ENCODE data around the gene ETNK2. TPM values are rescaled to one million over a fixed set of nuclear protein-coding genes. Genes with fewer than 3 reads are reported as not detected.

Gene ETNK2
- total RNA-seq, 8 experiments from 2014 or later: 5.0 to 43.5 (median 29.9) TPM

DNA sequence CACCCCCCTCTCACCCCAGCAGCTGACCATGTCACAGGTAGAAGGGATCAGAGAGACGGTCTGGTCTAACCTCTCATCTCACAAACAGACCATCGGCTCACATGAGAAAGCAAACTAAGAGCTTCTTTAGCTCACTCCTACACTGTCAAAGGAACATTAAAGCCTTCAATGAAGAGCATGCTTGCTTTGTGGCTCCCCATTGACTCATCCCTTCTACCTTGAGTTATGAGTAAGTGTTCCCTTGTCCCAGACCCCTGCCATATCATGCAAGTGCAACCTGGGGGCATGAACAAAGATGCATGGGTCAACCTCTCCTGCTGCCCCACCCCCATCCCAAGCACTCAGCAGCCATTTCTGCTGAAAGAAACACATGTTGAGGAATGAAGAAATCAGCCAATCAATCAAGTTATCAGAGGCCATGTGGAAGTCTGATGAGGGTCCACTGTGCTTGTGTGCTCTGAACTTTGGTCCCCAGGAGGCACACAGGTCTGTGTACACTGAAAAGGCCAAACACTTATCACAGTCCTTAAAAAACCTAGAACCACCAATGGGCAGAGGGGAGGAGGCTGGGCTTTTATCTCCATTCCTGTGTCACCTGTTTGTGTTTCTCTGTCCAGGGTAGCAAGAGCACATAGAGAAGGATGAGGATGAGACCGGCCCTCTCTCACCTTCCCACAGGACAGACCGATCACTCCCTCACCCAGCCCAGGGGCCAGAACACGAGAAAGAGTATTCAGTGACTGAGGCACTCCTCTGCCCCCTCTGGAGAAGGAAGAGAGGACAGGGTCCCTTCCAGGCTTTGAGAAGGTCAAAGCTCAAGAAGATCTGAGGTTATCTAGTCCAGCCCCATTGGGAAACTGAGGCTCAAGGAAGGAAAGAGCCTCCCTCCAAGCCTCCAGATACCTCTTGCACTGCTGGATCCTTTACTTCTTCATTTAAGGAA is 9.5 kb downstream of the ETNK2 start:
- peaks cover 0 to under 1% of the 10 kb centered on the region in 2 donors for H3K4me1 ChIP-seq (replicated peaks in 1 of 2)
- in situ Hi-C loops (cut with MboI; ENCODE audit: low pct_unique_long_range_greater_than_20kb in 2 of 9, low sequenced_read_pairs in 9 of 9, unreplicated experiment in 9 of 9): loop anchor here in 1 of 9 experiments (25.0 kb wide), 1 partner anchor 655 kb away; the partner anchor contains the start of genes OPTC and PRELP
- WGBS, 10 experiments: 78 to 100% (median 87%) methylated on average over 1 to 4 of the region's 5 CpGs; no CpG with 5 or more reads in 3 of the 10 experiments
- peak in 1 of 8 experiments; percentile 27 for ATAC-seq (replicated peaks in 6 of 8)
- no peak overlapping the region for H3K4me3 ChIP-seq
- no peak overlapping the region for H3K27ac ChIP-seq

DNA sequence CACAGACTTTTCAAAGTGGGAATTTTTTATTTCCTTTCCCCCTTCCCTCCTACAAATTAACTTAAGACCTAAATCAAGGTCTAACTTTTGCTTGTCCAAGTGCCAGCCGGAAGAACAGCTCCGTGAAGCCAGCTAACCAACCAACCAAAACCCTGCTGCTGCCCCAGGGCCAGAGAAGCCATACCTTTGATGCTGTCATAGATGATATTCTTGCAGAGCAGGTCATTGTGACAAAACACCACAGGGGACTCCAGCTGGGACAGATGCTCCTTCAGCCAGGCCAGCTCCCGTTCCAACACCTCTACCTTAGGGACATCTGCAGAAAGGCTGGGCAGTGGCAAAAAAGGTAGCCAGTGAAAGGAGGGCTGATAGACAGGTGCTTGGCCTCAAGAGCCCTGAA is 10.7 kb downstream of the ETNK2 start:
- H3K4me1 ChIP-seq (replicated peaks in 1 of 2): no peaks in the 10 kb centered on the region
- ATAC-seq (replicated peaks in 6 of 8): no peak
- WGBS, 10 experiments: 60 to 100% (median 87%) methylated on average over 1 to 3 of the region's 3 CpGs; no CpG with 5 or more reads in 2 of the 10 experiments
- in situ Hi-C loops (cut with MboI; ENCODE audit: low pct_unique_long_range_greater_than_20kb in 2 of 9, low sequenced_read_pairs in 9 of 9, unreplicated experiment in 9 of 9): loop anchor here in 1 of 9 experiments (25.0 kb wide), 1 partner anchor 654 kb away; the partner anchor contains the start of genes OPTC and PRELP
- no peak overlapping the region for H3K27ac ChIP-seq
- H3K4me3 ChIP-seq: no peak overlapping the region

DNA sequence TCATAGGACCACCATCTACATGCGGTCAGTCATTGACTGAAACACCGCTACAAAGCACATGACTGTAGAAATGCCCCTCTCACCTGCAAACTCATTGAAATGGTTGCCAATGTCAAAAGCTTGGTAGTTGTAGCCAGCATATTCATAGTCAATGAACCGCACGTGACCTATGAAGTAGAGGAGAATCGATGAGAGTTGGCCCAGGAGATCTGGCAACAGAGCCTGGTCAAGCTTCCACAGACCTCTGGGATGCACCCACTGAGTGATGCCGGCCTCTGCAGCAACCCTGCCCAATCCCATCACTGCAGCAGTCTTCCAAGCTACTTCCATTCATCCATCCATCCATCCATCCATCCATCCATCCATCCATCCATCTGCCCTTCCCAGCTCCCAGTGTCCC is 11.9 kb downstream of the ETNK2 start:
- Histone ChIP-seq H3K4me1 (replicated peaks in 1 of 2) (no peaks in the 10 kb centered on the region), H3K27ac (no peak overlapping the region), H3K4me3 (no peak overlapping the region)
- in situ Hi-C loops (cut with MboI; ENCODE audit: low pct_unique_long_range_greater_than_20kb in 2 of 9, low sequenced_read_pairs in 9 of 9, unreplicated experiment in 9 of 9): loop anchor here in 1 of 9 experiments (10.0 to 25.0 kb wide), 2 partner anchors 275 to 653 kb away; partner anchors contain the start of genes OPTC, PRELP and SNRPE
- 91 to 100% (median 100%) methylated on average over 1 to 6 of the region's 6 CpGs; no CpG with 5 or more reads in 1 of the 10 experiments for WGBS, 10 experiments
- ATAC-seq (replicated peaks in 6 of 8): no peak

DNA sequence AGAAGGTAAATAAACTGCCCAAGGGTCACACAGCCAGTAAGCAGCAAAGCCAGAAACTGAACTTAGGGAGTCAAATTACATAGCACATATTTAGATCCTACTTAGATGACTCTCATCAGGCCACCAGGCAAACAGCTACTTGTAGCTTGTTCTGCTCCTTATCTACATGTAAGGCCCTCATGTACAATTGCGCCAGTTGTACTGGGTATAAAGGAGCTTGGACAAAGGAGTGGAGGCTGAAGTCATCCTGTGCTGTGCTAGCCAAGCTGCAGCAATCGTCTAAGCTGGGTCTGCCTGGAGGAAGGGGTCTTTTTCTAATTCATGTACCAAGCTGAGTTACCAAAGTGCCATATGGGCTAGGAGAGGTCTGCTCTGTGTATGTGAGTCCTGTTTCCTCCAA is 12.8 kb downstream of the ETNK2 start:
- Histone ChIP-seq H3K4me1 (replicated peaks in 1 of 2) (no peaks in the 10 kb centered on the region), H3K4me3 (no peak overlapping the region), H3K27ac (no peak overlapping the region)
- no peak for ATAC-seq (replicated peaks in 6 of 8)
- in situ Hi-C loops (cut with MboI; ENCODE audit: low pct_unique_long_range_greater_than_20kb in 2 of 9, low sequenced_read_pairs in 9 of 9, unreplicated experiment in 9 of 9): loop anchor here in 1 of 9 experiments (10.0 to 25.0 kb wide), 2 partner anchors 274 to 652 kb away; partner anchors contain the start of genes OPTC, PRELP and SNRPE
- 70 to 100% (median 80%) methylated on average over 1 to 2 of the region's 2 CpGs; no CpG with 5 or more reads in 3 of the 10 experiments for WGBS, 10 experiments

DNA sequence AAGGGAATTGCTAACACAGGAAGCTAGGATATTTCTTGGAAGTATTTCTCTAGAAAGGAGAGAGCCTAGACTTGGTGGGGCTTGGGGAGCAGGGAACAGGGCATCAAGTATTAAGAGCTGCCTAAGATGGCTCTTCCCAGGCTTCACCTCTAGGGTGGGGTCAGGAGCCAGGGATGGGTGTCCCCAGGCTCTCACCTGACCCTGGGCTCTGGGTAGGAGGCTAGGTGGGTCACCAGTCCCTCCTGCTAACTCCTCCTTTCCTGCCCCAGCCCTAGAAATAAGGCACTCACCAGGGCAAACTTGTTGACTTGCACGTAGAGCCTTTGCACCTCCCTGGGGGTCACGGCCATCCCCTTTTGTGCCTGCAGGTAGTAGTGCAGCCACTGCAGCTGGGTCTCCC is 15.0 kb downstream of the ETNK2 start:
- H3K4me1 ChIP-seq (replicated peaks in 1 of 2): peaks cover 0 to under 1% of the 10 kb centered on the region in 2 donors
- no peak for ATAC-seq (replicated peaks in 6 of 8)
- in situ Hi-C loops (cut with MboI; ENCODE audit: low pct_unique_long_range_greater_than_20kb in 2 of 9, low sequenced_read_pairs in 9 of 9, unreplicated experiment in 9 of 9): loop anchor here in 1 of 9 experiments (10.0 to 25.0 kb wide), 2 partner anchors 272 to 650 kb away; partner anchors contain the start of genes OPTC, PRELP and SNRPE
- no peak overlapping the region for H3K27ac ChIP-seq
- WGBS, 10 experiments: 60 to 80% (median 65%) methylated on average over 1 to 2 of the region's 2 CpGs; no CpG with 5 or more reads in 7 of the 10 experiments
- no peak overlapping the region for H3K4me3 ChIP-seq

DNA sequence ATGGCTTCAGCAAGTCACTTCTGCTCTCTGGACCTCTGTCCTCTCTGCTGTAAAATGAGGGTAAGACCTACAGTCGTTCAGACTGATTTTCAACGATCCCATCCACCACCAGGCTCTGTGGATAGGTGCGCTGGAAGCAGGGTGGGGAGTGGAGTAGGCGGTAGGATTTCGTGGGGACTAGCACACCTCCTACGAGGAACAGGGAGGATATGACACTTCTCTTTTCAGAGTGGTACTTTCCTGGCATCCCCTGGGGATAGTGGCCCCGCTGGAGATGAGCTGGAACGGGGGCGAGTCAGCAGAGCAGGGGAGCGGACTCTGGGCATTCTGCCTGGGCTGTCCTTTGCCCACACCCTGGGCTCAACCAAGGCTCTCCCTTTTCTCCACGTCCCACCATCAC is 17.7 kb downstream of the ETNK2 start:
- Histone ChIP-seq H3K4me3 (no peak overlapping the region), H3K4me1 (replicated peaks in 1 of 2) (peaks cover 24 to 25% of the 10 kb centered on the region in 2 donors), H3K27ac (no peak overlapping the region)
- ATAC-seq (replicated peaks in 6 of 8): no peak
- in situ Hi-C loops (cut with MboI; ENCODE audit: low pct_unique_long_range_greater_than_20kb in 2 of 9, low sequenced_read_pairs in 9 of 9, unreplicated experiment in 9 of 9): loop anchor here in 2 of 9 experiments (5.0 to 25.0 kb wide), 3 partner anchors 262 to 647 kb away; partner anchors contain the start of genes OPTC (in 1 of the 2), PRELP (in 1 of the 2) and SNRPE (in 1 of the 2)
- 40 to 100% (median 96%) methylated on average over 1 to 9 of the region's 11 CpGs; no CpG with 5 or more reads in 2 of the 10 experiments for WGBS, 10 experiments

DNA sequence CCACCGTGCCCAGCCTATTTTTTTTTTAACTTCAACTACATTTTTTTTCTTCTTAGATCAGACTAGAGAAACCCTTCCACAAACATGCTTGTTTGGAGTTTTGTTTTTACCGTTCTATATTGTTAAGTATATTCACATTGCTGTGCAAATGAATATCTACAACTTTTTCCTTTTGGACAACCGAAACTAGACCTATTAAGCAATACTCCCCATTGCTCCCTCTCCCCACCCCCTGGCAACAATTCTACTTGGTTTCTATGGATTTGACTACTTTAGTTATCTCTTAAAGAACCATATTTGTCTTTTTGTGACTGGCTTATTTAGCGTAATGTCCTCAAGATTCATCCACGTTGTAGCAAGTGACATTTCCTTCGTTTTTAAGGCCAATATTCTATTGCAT is 19.1 kb downstream of the ETNK2 start:
- no peak for ATAC-seq (replicated peaks in 6 of 8)
- in situ Hi-C loops (cut with MboI; ENCODE audit: low pct_unique_long_range_greater_than_20kb in 2 of 9, low sequenced_read_pairs in 9 of 9, unreplicated experiment in 9 of 9): loop anchor here in 2 of 9 experiments (5.0 to 25.0 kb wide), 3 partner anchors 260 to 645 kb away; partner anchors contain the start of genes OPTC (in 1 of the 2), PRELP (in 1 of the 2) and SNRPE (in 1 of the 2)
- H3K4me1 ChIP-seq (replicated peaks in 1 of 2): peaks cover 31 to 34% of the 10 kb centered on the region in 2 donors

DNA sequence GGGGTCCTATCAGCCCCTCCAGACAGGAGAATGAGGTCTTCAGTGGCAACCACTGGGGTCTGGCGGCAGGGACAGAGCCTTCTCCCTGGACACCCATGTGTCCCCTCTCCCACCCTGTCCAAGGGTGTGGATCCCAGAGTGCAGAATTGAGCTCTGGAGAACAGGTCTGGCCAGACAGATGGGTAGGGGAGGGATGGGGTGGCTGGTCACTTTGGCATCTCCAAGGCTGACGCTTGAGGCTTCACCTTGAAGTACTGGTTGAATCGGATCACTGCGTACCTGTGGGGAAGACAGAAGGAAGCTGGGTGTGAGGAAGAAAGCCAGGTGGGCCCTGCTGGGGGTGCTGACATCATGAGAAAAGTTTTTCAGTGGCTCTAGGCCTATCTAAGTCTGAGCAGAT is 19.9 kb downstream of the ETNK2 start:
- Histone ChIP-seq H3K27ac (no peak overlapping the region), H3K4me3 (no peak overlapping the region), H3K4me1 (replicated peaks in 1 of 2) (peaks cover 38 to 41% of the 10 kb centered on the region in 2 donors)
- in situ Hi-C loops (cut with MboI; ENCODE audit: low pct_unique_long_range_greater_than_20kb in 2 of 9, low sequenced_read_pairs in 9 of 9, unreplicated experiment in 9 of 9): loop anchor here in 2 of 9 experiments (5.0 to 25.0 kb wide), 3 partner anchors 260 to 645 kb away; partner anchors contain the start of genes OPTC (in 1 of the 2), PRELP (in 1 of the 2) and SNRPE (in 1 of the 2)
- no peak for ATAC-seq (replicated peaks in 6 of 8)
- WGBS, 10 experiments: 80 to 100% (median 95%) methylated on average over 1 to 4 of the region's 4 CpGs; no CpG with 5 or more reads in 3 of the 10 experiments

More for the DNA sequence above, 19.1 kb downstream of the ETNK2 start:
- no peak overlapping the region for H3K4me3 ChIP-seq
- no peak overlapping the region for H3K27ac ChIP-seq
- whole genome bisulfite sequencing, 10 experiments: 76 to 100% (median 90%) methylated on average over 1 to 6 of the region's 6 CpGs

DNA sequence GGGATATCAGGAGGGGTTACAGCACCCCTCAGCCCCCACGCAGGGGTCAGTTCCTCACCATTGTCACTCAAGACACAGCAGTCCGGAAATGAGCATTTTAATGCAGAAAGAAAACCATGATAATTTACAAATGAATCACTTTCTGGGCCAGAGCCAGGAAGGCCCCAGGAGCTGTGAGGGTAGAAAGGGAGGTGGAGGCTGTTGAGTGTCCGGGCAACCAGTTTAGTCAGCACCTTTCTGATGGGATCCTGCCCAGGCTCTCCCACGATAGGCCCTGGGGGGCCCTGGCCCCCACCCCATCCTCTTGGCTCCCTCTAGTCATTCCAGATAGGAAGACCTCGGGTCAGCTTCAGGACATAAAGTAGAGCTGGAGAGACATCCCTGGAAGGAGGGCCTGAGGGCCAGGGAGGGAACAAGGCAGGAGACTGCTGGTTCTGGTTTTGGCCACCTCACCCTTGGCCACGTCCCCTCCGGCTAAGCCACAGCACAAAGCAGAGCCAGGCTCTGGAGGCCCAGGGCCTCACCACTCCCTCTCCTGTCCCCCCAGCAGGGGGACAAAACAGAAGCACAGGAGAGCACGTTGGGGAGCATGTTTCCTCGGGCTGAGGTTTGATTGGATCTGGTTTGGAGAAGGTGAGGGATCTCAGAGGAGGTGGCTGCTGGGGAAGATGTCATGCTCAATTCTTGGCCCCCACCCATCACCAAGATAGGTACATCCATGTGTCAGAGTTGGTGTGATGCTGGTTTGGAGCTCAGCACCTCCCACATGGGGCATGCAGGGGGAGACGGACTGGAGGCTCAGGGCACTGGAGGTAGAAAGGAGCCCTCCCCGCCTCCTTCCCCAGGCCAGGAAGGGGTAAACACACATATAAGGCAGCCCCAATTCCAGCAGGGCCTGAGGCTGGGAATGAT is 20.6 kb downstream of the ETNK2 start:
- in situ Hi-C loops (cut with MboI; ENCODE audit: low pct_unique_long_range_greater_than_20kb in 2 of 9, low sequenced_read_pairs in 9 of 9, unreplicated experiment in 9 of 9): loop anchor here in 2 of 9 experiments (5.0 to 25.0 kb wide), 3 partner anchors 259 to 644 kb away; partner anchors contain the start of genes OPTC (in 1 of the 2), PRELP (in 1 of the 2) and SNRPE (in 1 of the 2)
- peak in 6 of 8 experiments; percentile 2 to 69 (median 30) for ATAC-seq (replicated peaks in 6 of 8)
- peaks cover 46 to 49% of the 10 kb centered on the region in 2 donors for H3K4me1 ChIP-seq (replicated peaks in 1 of 2)
- 0 to 70% (median 45%) methylated on average over 1 to 9 of the region's 11 CpGs; no CpG with 5 or more reads in 4 of the 10 experiments for WGBS, 10 experiments
- no peak overlapping the region for H3K4me3 ChIP-seq
- peak overlapping the region in 1 of 2 donors; percentile 60 for H3K27ac ChIP-seq

DNA sequence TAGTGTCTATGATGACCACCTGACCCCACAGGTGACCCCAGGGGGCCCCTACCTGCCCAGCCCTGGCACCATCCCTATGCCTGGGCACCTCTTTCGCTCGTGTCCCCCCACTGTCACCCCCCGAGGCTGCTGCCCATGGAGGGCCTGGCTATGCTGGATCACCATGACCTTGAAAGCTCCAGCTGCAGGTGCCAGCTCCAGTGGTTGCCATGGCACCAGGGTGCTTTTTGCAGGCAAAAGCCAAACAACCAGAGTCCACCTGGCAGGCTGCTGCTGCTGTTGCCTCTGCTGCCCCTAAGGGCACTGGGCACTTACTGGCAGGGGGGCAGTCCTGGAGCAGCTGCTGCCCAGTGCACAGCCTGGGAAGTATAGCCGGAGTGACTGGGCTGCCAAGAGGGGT is 21.7 kb downstream of the ETNK2 start:
- Histone ChIP-seq H3K4me3 (no peak overlapping the region), H3K4me1 (replicated peaks in 1 of 2) (peaks cover 48 to 51% of the 10 kb centered on the region in 2 donors), H3K27ac (no peak overlapping the region)
- ATAC-seq (replicated peaks in 6 of 8): no peak
- 47% methylated on average over 3 of the region's 4 CpGs; no CpG with 5 or more reads in 9 of the 10 experiments for WGBS, 10 experiments
- in situ Hi-C loops (cut with MboI; ENCODE audit: low pct_unique_long_range_greater_than_20kb in 2 of 9, low sequenced_read_pairs in 9 of 9, unreplicated experiment in 9 of 9): loop anchor here in 2 of 9 experiments (5.0 to 25.0 kb wide), 3 partner anchors 258 to 643 kb away; partner anchors contain the start of genes OPTC (in 1 of the 2), PRELP (in 1 of the 2) and SNRPE (in 1 of the 2)
